Mesothelial cell of epicardium (in vitro differentiated cells): Measurements from ENCODE around the gene RUNX1. TPM values are rescaled to one million over a fixed set of nuclear protein-coding genes. Genes with fewer than 3 reads are reported as not detected.

Experiments
- DNase-seq, 2 experiments: peaks; one replicate each; pipeline ENCODE4 v3.0.0; 2021; ENCODE audit warnings: low spot score in 2 of 2; ENCODE audit not compliant: unreplicated experiment in 2 of 2
- H3K27ac Mint-ChIP-seq: 2 replicates; pipeline ENCODE4 v1.8.0; 2021; ENCODE audit warnings: mixed read lengths
- H3K27me3 Mint-ChIP-seq: 2 replicates; pipeline ENCODE4 v1.8.0; 2021; ENCODE audit warnings: low read depth, mixed read lengths
- H3K36me3 Mint-ChIP-seq: 2 replicates; pipeline ENCODE4 v1.8.0; 2021; ENCODE audit warnings: mixed read lengths
- H3K4me1 Mint-ChIP-seq: 2 replicates; pipeline ENCODE4 v1.8.0; 2021; ENCODE audit warnings: mixed read lengths
- H3K4me3 Mint-ChIP-seq: 2 replicates; pipeline ENCODE4 v1.8.0; 2021; ENCODE audit warnings: mild to moderate bottlenecking, moderate library complexity, mixed read lengths
- H3K9me3 Mint-ChIP-seq: 2 replicates; pipeline ENCODE4 v1.8.0; 2021; ENCODE audit warnings: mixed read lengths
- total RNA-seq: library from RNA; stranded (reverse); gene quantifications from 3 replicates; pipeline ENCODE4 v1.2.1, GENCODE V29; 2021
- TF ChIP-seq, protein P1 (sequence below): fragments of 200-600 bp; sonication (generic); IDR thresholded peaks from one replicate; pipeline ENCODE4 v1.5.0; 2021; ENCODE audit warnings: antibody characterized with exemption; ENCODE audit not compliant: unreplicated experiment

The RUNX1 gene
- total RNA-seq, 1 donor from 2014 or later = 41.2 TPM

- H3K36me3 Mint-ChIP-seq = peaks cover 3% of the 10 kb centered on the region
- peak overlapping the region; percentile 30 for H3K4me3 Mint-ChIP-seq
- no peaks in the 10 kb centered on the region for H3K9me3 Mint-ChIP-seq
- TF ChIP-seq, protein P1, sequence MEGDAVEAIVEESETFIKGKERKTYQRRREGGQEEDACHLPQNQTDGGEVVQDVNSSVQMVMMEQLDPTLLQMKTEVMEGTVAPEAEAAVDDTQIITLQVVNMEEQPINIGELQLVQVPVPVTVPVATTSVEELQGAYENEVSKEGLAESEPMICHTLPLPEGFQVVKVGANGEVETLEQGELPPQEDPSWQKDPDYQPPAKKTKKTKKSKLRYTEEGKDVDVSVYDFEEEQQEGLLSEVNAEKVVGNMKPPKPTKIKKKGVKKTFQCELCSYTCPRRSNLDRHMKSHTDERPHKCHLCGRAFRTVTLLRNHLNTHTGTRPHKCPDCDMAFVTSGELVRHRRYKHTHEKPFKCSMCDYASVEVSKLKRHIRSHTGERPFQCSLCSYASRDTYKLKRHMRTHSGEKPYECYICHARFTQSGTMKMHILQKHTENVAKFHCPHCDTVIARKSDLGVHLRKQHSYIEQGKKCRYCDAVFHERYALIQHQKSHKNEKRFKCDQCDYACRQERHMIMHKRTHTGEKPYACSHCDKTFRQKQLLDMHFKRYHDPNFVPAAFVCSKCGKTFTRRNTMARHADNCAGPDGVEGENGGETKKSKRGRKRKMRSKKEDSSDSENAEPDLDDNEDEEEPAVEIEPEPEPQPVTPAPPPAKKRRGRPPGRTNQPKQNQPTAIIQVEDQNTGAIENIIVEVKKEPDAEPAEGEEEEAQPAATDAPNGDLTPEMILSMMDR = no peak
- H3K27ac Mint-ChIP-seq = peak overlapping the region; percentile 92
- no peaks in the 10 kb centered on the region for H3K27me3 Mint-ChIP-seq
- DNase-seq = no peak
- peaks cover 40% of the 10 kb centered on the region for H3K4me1 Mint-ChIP-seq
Measured at GRCh38 chr21:34845521-34846451, 203.3 kb downstream of the RUNX1 start.

GRCh38 chr21:34844924-34845238, 204.2 kb downstream of the RUNX1 start:
- H3K27me3 Mint-ChIP-seq = no peaks in the 10 kb centered on the region
- peak overlapping the region; percentile 92 for H3K27ac Mint-ChIP-seq
- H3K4me3 Mint-ChIP-seq = no peak overlapping the region
- peaks cover 40% of the 10 kb centered on the region for H3K4me1 Mint-ChIP-seq
- no peak for DNase-seq
- H3K9me3 Mint-ChIP-seq = no peaks in the 10 kb centered on the region
- TF ChIP-seq, protein P1 = no peak
- no peaks in the 10 kb centered on the region for H3K36me3 Mint-ChIP-seq

DNA sequence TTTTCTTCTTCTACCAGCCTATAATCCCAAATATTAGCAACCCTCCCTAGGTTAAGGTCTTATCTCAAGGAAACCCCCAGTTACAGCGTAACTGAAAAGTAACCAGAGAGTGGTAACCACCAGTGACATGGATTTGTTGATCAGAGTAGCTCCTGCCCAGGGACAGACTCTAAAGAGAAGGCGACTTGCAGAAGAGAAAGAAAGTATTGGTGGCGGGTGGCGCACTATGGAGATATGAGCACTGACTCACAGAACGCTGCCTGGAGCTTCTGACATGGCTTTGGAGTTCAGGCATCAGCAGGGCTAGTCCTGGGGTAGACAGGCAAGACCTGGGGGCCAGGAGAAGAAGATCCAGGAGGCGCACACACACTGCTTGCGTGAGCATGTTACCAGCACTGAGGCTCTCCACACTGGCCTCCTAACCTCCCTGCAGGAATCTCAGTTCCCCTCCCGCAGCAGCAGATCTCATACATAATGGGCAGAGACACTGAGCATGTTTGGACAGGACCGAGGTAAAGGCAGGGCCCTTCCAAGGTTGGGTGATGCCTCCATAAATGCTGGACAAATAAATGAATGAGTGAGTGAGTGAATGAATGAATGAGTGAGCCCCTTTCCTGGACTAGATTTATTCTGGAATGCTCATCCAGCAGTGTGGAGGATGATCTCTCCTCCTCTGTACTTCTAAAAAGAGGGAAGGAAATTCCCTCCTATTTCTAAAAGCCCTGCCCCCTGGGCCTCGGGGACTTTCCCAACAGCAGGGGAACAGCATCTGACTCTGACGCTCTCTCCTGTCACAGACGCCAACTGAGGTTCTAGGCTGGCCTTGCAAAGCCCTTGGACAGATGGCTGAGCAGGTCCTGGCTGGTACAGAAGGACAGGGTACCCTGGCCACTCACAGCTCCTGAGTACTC, 204.8 kb downstream of the RUNX1 start:
- H3K27ac Mint-ChIP-seq = peak overlapping the region; percentile 92

DNA sequence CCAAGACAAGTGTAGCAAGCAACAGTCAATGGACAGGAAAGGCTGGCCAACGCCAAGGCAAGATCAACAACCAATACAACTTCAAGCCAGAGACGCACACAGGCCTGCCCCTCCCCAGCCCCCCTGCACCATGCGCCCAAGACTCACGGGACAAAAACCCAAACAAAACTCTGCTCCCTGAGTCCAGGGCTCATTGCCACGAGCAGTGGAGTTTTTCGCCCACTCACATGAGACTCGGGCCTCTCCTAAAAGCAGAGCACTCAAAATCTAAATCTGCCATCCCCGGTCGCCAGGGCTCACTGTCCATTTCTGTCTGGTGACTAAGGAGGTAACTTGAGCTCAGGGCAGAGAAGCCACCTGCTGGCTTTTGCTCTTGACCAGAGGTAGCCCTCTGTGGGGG, 205.5 kb downstream of the RUNX1 start:
- Mint-ChIP-seq H3K9me3 (no peaks in the 10 kb centered on the region), H3K36me3 (no peaks in the 10 kb centered on the region), H3K27me3 (no peaks in the 10 kb centered on the region), H3K4me1 (peaks cover 44% of the 10 kb centered on the region), H3K4me3 (no peak overlapping the region), H3K27ac (peak overlapping the region; percentile 0)
- TF ChIP-seq, protein P1 = no peak
- DNase-seq = no peak

More for the DNA sequence above, 204.8 kb downstream of the RUNX1 start:
- Mint-ChIP-seq H3K36me3 (no peaks in the 10 kb centered on the region), H3K4me3 (no peak overlapping the region), H3K27me3 (no peaks in the 10 kb centered on the region), H3K9me3 (no peaks in the 10 kb centered on the region), H3K4me1 (peaks cover 44% of the 10 kb centered on the region)
- DNase-seq = no peak
- TF ChIP-seq, protein P1 = no peak

- no peaks in the 10 kb centered on the region for H3K36me3 Mint-ChIP-seq
- DNase-seq = no peak
- TF ChIP-seq, protein P1 = no peak
- H3K27ac Mint-ChIP-seq = no peak overlapping the region
- no peaks in the 10 kb centered on the region for H3K9me3 Mint-ChIP-seq
- H3K4me3 Mint-ChIP-seq = no peak overlapping the region
- peaks cover 44% of the 10 kb centered on the region for H3K4me1 Mint-ChIP-seq
- H3K27me3 Mint-ChIP-seq = no peaks in the 10 kb centered on the region
Measured at GRCh38 chr21:34841154-34841553, 207.9 kb downstream of the RUNX1 start.
